Measurements from ENCODE around the gene CCSER1.

CCSER1 gene

DNA sequence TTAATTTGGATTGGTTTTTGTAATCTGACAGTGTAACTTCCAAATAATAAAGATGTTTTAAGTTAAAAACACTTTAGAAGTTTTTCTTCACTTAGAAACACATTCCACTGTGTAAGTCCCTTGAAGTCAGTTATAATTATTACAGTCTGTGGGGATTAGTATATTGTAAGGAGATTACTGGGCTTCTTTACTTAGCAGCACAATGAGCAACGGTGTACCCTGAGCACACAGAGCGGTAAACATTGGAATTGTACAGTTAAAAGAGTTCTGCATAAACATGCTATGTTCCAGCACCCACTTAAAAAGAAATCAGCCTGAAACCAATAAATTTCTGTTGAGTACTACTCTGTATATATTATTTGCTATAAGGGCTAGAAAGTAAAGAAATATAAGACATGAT, 44.3 kb downstream of the CCSER1 start:
- Histone ChIP-seq H3K4me2 (ENCODE audit: low read depth, low read length, poor library complexity, severe bottlenecking) (no peak overlapping the region), H3F3A (ENCODE audit: insufficient read depth) (no peaks in the 10 kb centered on the region), H3K9ac (ENCODE audit: low read length) (no peak overlapping the region), H2AFZ (ENCODE audit: low read depth, low read length, severe bottlenecking) (no peak overlapping the region), H3K4me3 (ENCODE audit: insufficient read depth, low read length, poor library complexity, severe bottlenecking) (no peak overlapping the region), H3K27ac (ENCODE audit: low read depth, low read length) (no peak overlapping the region), H3K36me3 (ENCODE audit: low read length) (no peaks in the 10 kb centered on the region), H3K79me2 (ENCODE audit: insufficient read depth, low read length) (no peaks in the 10 kb centered on the region), H3K27me3 (ENCODE audit: low read length) (no peaks in the 10 kb centered on the region), H3K9me2 (replicated peaks; ENCODE audit: insufficient read depth, low read length) (no peaks in the 10 kb centered on the region), H3K9me3 (ENCODE audit: insufficient read depth, low read length) (no peaks in the 10 kb centered on the region), H4K20me1 (ENCODE audit: low read depth, low read length) (no peaks in the 10 kb centered on the region)
- TF ChIP-seq, protein P1, sequence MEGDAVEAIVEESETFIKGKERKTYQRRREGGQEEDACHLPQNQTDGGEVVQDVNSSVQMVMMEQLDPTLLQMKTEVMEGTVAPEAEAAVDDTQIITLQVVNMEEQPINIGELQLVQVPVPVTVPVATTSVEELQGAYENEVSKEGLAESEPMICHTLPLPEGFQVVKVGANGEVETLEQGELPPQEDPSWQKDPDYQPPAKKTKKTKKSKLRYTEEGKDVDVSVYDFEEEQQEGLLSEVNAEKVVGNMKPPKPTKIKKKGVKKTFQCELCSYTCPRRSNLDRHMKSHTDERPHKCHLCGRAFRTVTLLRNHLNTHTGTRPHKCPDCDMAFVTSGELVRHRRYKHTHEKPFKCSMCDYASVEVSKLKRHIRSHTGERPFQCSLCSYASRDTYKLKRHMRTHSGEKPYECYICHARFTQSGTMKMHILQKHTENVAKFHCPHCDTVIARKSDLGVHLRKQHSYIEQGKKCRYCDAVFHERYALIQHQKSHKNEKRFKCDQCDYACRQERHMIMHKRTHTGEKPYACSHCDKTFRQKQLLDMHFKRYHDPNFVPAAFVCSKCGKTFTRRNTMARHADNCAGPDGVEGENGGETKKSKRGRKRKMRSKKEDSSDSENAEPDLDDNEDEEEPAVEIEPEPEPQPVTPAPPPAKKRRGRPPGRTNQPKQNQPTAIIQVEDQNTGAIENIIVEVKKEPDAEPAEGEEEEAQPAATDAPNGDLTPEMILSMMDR (IDR thresholded peaks at IDR 0.05; ENCODE audit: insufficient read depth, low read length, poor library complexity, severe bottlenecking), result no peak
- no peak for TF ChIP-seq EZH2phosphoT487 (conservative IDR thresholded peaks at IDR 0.05; ENCODE audit: low read length)

DNA sequence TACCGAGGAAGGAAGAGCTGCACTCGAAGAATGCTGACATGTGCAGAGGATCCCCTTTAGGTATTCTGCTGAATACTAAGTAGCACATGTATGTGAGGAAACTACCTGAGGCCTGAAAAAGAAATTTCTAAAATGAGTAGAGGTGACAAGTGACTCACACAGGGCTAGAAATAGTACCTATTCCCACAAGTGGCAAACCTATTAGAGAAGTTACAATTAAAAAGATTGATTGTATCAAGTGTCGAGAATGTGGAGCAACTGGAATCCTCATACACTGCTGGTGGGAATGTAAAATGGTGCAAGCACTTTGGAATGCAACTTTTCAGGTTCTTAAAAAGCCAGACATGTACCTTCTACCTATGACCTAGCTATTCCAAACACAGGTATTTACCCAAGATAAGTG, 47.4 kb downstream of the CCSER1 start:
- Histone ChIP-seq H4K20me1 (ENCODE audit: low read depth, low read length) (no peaks in the 10 kb centered on the region), H3K4me2 (ENCODE audit: low read depth, low read length, poor library complexity, severe bottlenecking) (no peak overlapping the region), H3K9me3 (ENCODE audit: insufficient read depth, low read length) (no peaks in the 10 kb centered on the region), H3K9ac (ENCODE audit: low read length) (no peak overlapping the region), H2AFZ (ENCODE audit: low read depth, low read length, severe bottlenecking) (no peak overlapping the region), H3K79me2 (ENCODE audit: insufficient read depth, low read length) (no peaks in the 10 kb centered on the region), H3K9me2 (replicated peaks; ENCODE audit: insufficient read depth, low read length) (no peaks in the 10 kb centered on the region), H3K27ac (ENCODE audit: low read depth, low read length) (no peak overlapping the region), H3K27me3 (ENCODE audit: low read length) (no peaks in the 10 kb centered on the region), H3K36me3 (ENCODE audit: low read length) (no peaks in the 10 kb centered on the region), H3K4me3 (ENCODE audit: insufficient read depth, low read length, poor library complexity, severe bottlenecking) (no peak overlapping the region), H3F3A (ENCODE audit: insufficient read depth) (no peaks in the 10 kb centered on the region)
- TF ChIP-seq EZH2phosphoT487 (conservative IDR thresholded peaks at IDR 0.05; ENCODE audit: low read length), result no peak

DNA sequence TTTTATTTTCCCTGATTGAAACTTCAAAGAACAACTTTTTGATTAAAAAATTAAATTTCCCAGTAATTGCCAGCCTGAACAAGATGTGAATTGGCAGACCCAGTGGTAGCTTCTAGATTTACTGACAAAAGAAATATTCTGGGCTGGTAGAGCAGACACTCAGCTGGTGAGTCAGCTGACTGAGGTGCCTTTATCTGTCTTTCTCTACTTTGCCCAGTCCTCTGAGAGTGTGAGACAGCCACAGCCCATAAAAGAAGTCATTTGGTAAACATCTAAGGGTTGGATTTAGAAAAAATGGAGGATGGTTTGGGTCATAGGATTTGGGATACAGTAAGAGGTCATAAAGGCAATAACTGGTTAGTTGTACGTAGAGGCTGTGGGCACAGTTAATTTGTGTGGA, 54.5 kb downstream of the CCSER1 start:
- no peaks in the 10 kb centered on the region for H3K9me3 ChIP-seq (ENCODE audit: insufficient read depth, low read length)
- H3K36me3 ChIP-seq (ENCODE audit: low read length), result no peaks in the 10 kb centered on the region
- H3K27ac ChIP-seq (ENCODE audit: low read depth, low read length), result no peak overlapping the region
- TF ChIP-seq, protein P1 (IDR thresholded peaks at IDR 0.05; ENCODE audit: insufficient read depth, low read length, poor library complexity, severe bottlenecking), result no peak
- no peak for TF ChIP-seq EZH2phosphoT487 (conservative IDR thresholded peaks at IDR 0.05; ENCODE audit: low read length)
- H3K9ac ChIP-seq (ENCODE audit: low read length), result no peak overlapping the region
- H3F3A ChIP-seq (ENCODE audit: insufficient read depth), result no peaks in the 10 kb centered on the region
- H2AFZ ChIP-seq (ENCODE audit: low read depth, low read length, severe bottlenecking), result no peak overlapping the region
- H3K4me2 ChIP-seq (ENCODE audit: low read depth, low read length, poor library complexity, severe bottlenecking), result no peak overlapping the region
- H3K4me3 ChIP-seq (ENCODE audit: insufficient read depth, low read length, poor library complexity, severe bottlenecking), result no peak overlapping the region
- no peaks in the 10 kb centered on the region for H3K79me2 ChIP-seq (ENCODE audit: insufficient read depth, low read length)
- H4K20me1 ChIP-seq (ENCODE audit: low read depth, low read length), result no peaks in the 10 kb centered on the region
- no peaks in the 10 kb centered on the region for H3K9me2 ChIP-seq (replicated peaks; ENCODE audit: insufficient read depth, low read length)
- H3K27me3 ChIP-seq (ENCODE audit: low read length), result no peaks in the 10 kb centered on the region

DNA sequence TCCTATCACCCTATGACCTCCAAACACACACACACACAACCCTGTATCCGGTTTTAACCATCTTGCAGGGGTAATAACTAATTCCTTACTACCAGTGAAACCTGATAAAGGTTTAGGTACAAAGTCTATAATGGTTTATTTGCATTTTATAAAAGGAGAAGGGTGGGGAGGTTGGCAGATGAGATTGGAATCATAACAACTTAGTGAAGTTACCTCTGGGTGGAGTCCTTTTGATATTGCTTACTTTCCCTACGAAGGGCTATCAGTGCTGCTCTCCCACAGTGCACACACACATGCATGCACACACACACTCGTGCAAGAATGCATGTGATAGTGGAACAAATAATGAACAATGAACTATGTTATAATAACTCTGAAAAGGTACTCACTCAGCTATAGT, 56.1 kb downstream of the CCSER1 start:
- no peak overlapping the region for H3K27ac ChIP-seq (ENCODE audit: low read depth, low read length)
- H3K36me3 ChIP-seq (ENCODE audit: low read length), result no peaks in the 10 kb centered on the region
- H3F3A ChIP-seq (ENCODE audit: insufficient read depth), result no peaks in the 10 kb centered on the region
- H4K20me1 ChIP-seq (ENCODE audit: low read depth, low read length), result no peaks in the 10 kb centered on the region
- no peak overlapping the region for H3K9ac ChIP-seq (ENCODE audit: low read length)
- no peak overlapping the region for H2AFZ ChIP-seq (ENCODE audit: low read depth, low read length, severe bottlenecking)
- H3K9me3 ChIP-seq (ENCODE audit: insufficient read depth, low read length), result no peaks in the 10 kb centered on the region
- no peaks in the 10 kb centered on the region for H3K9me2 ChIP-seq (replicated peaks; ENCODE audit: insufficient read depth, low read length)
- TF ChIP-seq, protein P1 (IDR thresholded peaks at IDR 0.05; ENCODE audit: insufficient read depth, low read length, poor library complexity, severe bottlenecking), result no peak
- no peak for TF ChIP-seq EZH2phosphoT487 (conservative IDR thresholded peaks at IDR 0.05; ENCODE audit: low read length)
- no peaks in the 10 kb centered on the region for H3K27me3 ChIP-seq (ENCODE audit: low read length)
- no peak overlapping the region for H3K4me2 ChIP-seq (ENCODE audit: low read depth, low read length, poor library complexity, severe bottlenecking)
- H3K4me3 ChIP-seq (ENCODE audit: insufficient read depth, low read length, poor library complexity, severe bottlenecking), result no peak overlapping the region
- no peaks in the 10 kb centered on the region for H3K79me2 ChIP-seq (ENCODE audit: insufficient read depth, low read length)

All from SU-DHL-6 (cell line).